Keratinocyte (primary cell): ENCODE measurements around the gene BBS9.

ENCODE experiments used
- CTCF ChIP-seq, 3 experiments: IDR thresholded peaks in 1 of 3; conservative IDR thresholded peaks in 1 of 3; optimal IDR thresholded peaks in 1 of 3; 2 replicates in 2 of 3; 3 replicates in 1 of 3; pipeline versions ENCODE3 to v1.5.1; 2011; ENCODE audit warnings: low read length in 3 of 3, mild to moderate bottlenecking in 3 of 3, moderate library complexity in 2 of 3, control low read depth in 1 of 3, inconsistent platforms in 1 of 3; ENCODE audit not compliant: insufficient read depth in 2 of 3; ENCODE audit errors: extremely low read depth in 1 of 3
- EZH2 ChIP-seq: IDR thresholded peaks from one replicate; pipeline ENCODE4 v1.6.1; 2012; ENCODE audit warnings: inconsistent platforms, mild to moderate bottlenecking, low read length, moderate library complexity

GRCh38 chr7:33457039-33457438, 327.7 kb downstream of the BBS9 start:
- TF ChIP-seq CTCF (optimal IDR thresholded peaks at IDR 0.05 in 1 of 3, IDR thresholded peaks at IDR 0.05 in 1 of 3, conservative IDR thresholded peaks at IDR 0.05 in 1 of 3; ENCODE audit: extremely low read depth in 1 of 3, insufficient read depth in 2 of 3, low read length in 3 of 3): no peak
- no peak for TF ChIP-seq EZH2
